HepG2 (cell line): ENCODE data around the gene CTNNBL1. TPM values are rescaled to one million over a fixed set of nuclear protein-coding genes. Genes with fewer than 3 reads are reported as not detected.
A peak's percentile ranks its signal among the peaks of the same experiment; 100 is the strongest.

Experiments
- DPF2 ChIP-seq: sonication (generic); formaldehyde crosslinking; IDR thresholded peaks from 2 replicates; pipeline ENCODE4 v1.4.0; 2020; ENCODE audit warnings: mild to moderate bottlenecking, low read depth, missing genetic modification reagents, borderline replicate concordance
- ELF4 ChIP-seq: sonication (generic); formaldehyde crosslinking; IDR thresholded peaks from 2 replicates; pipeline ENCODE4 v1.5.0; 2020; ENCODE audit warnings: missing genetic modification reagents, mild to moderate bottlenecking, moderate library complexity, borderline replicate concordance
- ISX ChIP-seq: sonication (generic); formaldehyde crosslinking; conservative IDR thresholded peaks from 2 replicates; pipeline ENCODE4 v1.5.0; 2020; ENCODE audit warnings: missing genetic modification reagents
- PPARG ChIP-seq: conservative IDR thresholded peaks from 2 replicates; pipeline ENCODE4 v1.6.1; 2016; ENCODE audit warnings: missing biosample characterization, missing genetic modification reagents
- RAD51 ChIP-seq: fragments of 450-650 bp; IDR thresholded peaks from 2 replicates; pipeline ENCODE4 v1.6.1; 2016; ENCODE audit warnings: borderline replicate concordance
- SIX1 ChIP-seq: sonication (generic); formaldehyde crosslinking; IDR thresholded peaks from 2 replicates; pipeline ENCODE4 v1.4.0; 2020; ENCODE audit warnings: missing genetic modification reagents, borderline replicate concordance
- TRAFD1 ChIP-seq: sonication (generic); formaldehyde crosslinking; IDR thresholded peaks from 2 replicates; pipeline ENCODE4 v1.5.1; 2020; ENCODE audit warnings: missing genetic modification reagents, mild to moderate bottlenecking, borderline replicate concordance
- ZFP90 ChIP-seq: sonication (generic); formaldehyde crosslinking; IDR thresholded peaks from 2 replicates; pipeline ENCODE4 v1.8.0; 2022; ENCODE audit warnings: missing genetic modification reagents, mild to moderate bottlenecking, inconsistent platforms, borderline replicate concordance
- ZNF225 ChIP-seq: sonication (generic); formaldehyde crosslinking; IDR thresholded peaks from 2 replicates; pipeline ENCODE4 v1.4.0; 2020; ENCODE audit warnings: mild to moderate bottlenecking, missing genetic modification reagents
- ZNF549 ChIP-seq: sonication (generic); formaldehyde crosslinking; IDR thresholded peaks from 2 replicates; pipeline ENCODE4 v1.5.0; 2020; ENCODE audit warnings: missing genetic modification reagents
- ZNF629 ChIP-seq: sonication (generic); formaldehyde crosslinking; conservative IDR thresholded peaks from 2 replicates; pipeline ENCODE4 v1.5.0; 2020; ENCODE audit warnings: missing genetic modification reagents
- ZNF782 ChIP-seq: sonication (generic); formaldehyde crosslinking; IDR thresholded peaks from 2 replicates; pipeline ENCODE4 v1.4.0; 2020; ENCODE audit warnings: missing genetic modification reagents, mild to moderate bottlenecking, borderline replicate concordance
- polyA plus RNA-seq, 8 experiments: library from polyadenylated mRNA; depleted of rRNA in 3 of 8; stranded (reverse) in 7 of 8; unstranded in 1 of 8; fragments of >200 nt; fragmentation: Illumina TruSeq in 4 of 8; extraction: Trizol in 4 of 8; gene quantifications; 2 replicates each; pipeline versions ENCODE4 v1.2.1 to v1.2.3, GENCODE V29; 2011 to 2016; ENCODE audit warnings: low read depth in 4 of 8, missing spikeins in 1 of 8, mixed read lengths in 1 of 8; ENCODE audit not compliant: insufficient read depth in 1 of 8
- total RNA-seq, 5 experiments: library from RNA; depleted of rRNA; stranded (reverse); fragments of >200 nt; fragmentation: Illumina TruSeq; extraction: Trizol; gene quantifications; 2 replicates each; pipeline ENCODE4 v1.2.3, GENCODE V29; 2016; ENCODE audit warnings: low read depth in 1 of 5
- TF ChIP-seq, protein P1 (sequence below), 2 experiments: sonication (generic) in 1 of 2; formaldehyde crosslinking in 1 of 2; IDR thresholded peaks; 2 replicates each; pipeline versions ENCODE4 v1.6.1 to v1.9.0; 2014 to 2022; ENCODE audit warnings: antibody characterized with exemption in 1 of 2, borderline replicate concordance in 1 of 2, inconsistent platforms in 1 of 2, low read depth in 1 of 2, missing genetic modification reagents in 1 of 2
- TF ChIP-seq, protein P2 (sequence below), 2 experiments: sonication (generic) in 1 of 2; formaldehyde crosslinking in 1 of 2; IDR thresholded peaks; 2 replicates each; pipeline versions ENCODE4 v1.4.0 to v1.6.1; 2016 to 2020; ENCODE audit warnings: borderline replicate concordance in 1 of 2, low read depth in 1 of 2, mild to moderate bottlenecking in 1 of 2, missing genetic modification reagents in 1 of 2

CTNNBL1 gene
- total and polyA plus RNA-seq, 2 of the 13 experiments (the other 11 are each of a cell fraction or from before 2014, with no cell fraction given), result 49.3 to 94.6 TPM

DNA sequence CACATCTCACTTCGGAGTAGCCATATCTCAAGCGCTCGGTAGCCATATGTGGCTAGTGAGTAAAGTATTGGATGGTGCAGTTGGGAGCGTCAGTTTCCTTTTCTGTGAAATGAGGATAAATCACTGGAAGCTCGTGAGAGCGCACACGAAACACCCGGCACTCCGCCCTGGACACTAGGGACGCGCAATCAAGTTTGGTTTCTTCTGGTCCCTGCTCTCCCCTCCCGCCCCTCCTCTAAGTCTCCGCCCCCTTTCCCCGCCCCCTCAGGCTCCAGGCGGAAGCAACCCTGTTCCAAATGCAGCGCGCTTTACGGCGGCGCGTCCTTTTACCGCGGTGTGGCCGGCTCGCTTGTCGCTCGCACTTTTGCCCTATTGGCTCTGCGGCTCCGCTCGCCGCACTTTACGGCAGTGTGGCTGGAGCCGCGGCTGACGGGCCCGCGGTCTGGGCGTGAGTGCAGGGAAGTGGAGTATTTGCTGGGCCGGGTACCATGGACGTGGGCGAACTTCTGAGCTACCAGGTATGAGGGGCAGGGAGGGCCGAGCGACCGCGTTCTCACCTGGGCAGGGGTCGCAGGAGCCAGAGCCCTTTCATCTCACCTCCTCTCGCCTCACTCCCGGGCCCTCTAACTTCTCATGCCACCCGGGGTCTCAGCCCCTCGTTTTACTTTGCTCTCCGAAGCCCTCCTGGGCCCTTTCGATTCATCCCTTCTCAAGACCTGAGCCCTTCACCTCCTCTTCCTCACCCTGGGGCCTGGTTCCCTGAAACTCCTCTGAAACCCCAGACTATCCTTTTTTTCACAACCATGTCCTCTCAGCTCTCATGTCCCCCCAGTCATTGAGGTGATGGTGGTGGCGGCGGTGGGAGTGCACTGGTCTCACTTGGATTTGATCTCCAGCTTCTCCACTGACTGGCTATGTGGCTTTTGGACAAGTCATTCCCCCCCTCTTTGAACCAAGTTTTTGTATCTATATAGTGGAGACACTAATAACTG, at the start of gene CTNNBL1 (continued):
- TF ChIP-seq, protein P1, sequence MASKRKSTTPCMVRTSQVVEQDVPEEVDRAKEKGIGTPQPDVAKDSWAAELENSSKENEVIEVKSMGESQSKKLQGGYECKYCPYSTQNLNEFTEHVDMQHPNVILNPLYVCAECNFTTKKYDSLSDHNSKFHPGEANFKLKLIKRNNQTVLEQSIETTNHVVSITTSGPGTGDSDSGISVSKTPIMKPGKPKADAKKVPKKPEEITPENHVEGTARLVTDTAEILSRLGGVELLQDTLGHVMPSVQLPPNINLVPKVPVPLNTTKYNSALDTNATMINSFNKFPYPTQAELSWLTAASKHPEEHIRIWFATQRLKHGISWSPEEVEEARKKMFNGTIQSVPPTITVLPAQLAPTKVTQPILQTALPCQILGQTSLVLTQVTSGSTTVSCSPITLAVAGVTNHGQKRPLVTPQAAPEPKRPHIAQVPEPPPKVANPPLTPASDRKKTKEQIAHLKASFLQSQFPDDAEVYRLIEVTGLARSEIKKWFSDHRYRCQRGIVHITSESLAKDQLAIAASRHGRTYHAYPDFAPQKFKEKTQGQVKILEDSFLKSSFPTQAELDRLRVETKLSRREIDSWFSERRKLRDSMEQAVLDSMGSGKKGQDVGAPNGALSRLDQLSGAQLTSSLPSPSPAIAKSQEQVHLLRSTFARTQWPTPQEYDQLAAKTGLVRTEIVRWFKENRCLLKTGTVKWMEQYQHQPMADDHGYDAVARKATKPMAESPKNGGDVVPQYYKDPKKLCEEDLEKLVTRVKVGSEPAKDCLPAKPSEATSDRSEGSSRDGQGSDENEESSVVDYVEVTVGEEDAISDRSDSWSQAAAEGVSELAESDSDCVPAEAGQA (IDR thresholded peaks at IDR 0.05; ENCODE audit: low read depth), result peak; percentile 81
- TF ChIP-seq, protein P1 (CRISPR knock-in tag; IDR thresholded peaks at IDR 0.05; ENCODE audit: borderline replicate concordance), result 0 out of 2 replicates have a peak, but pooled peaks have one; percentile 85
- TF ChIP-seq ISX (peak; percentile 71; the same call in 1 of the 2 replicates), SIX1 (CRISPR knock-in tag) (0 out of 2 replicates have a peak, but pooled peaks have one; percentile 39), ZFP90 (CRISPR knock-in tag) (peak; percentile 96), TRAFD1 (CRISPR knock-in tag) (peak; percentile 51; the same call in 1 of the 2 replicates), ZNF549 (CRISPR knock-in tag) (peak; percentile 41; the same call in 1 of the 2 replicates), RAD51 (no peak), DPF2 (CRISPR knock-in tag) (no peak), ZNF629 (peak; percentile 63), PPARG (CRISPR knock-in tag) (0 out of 2 replicates have a peak, but pooled peaks have one; percentile 53), ZNF225 (CRISPR knock-in tag) (peak; percentile 97), ELF4 (CRISPR knock-in tag) (peak; percentile 84; the same call in 1 of the 2 replicates), ZNF782 (CRISPR knock-in tag) (no peak; the same call in 1 of the 2 replicates)
- TF ChIP-seq, protein P2, sequence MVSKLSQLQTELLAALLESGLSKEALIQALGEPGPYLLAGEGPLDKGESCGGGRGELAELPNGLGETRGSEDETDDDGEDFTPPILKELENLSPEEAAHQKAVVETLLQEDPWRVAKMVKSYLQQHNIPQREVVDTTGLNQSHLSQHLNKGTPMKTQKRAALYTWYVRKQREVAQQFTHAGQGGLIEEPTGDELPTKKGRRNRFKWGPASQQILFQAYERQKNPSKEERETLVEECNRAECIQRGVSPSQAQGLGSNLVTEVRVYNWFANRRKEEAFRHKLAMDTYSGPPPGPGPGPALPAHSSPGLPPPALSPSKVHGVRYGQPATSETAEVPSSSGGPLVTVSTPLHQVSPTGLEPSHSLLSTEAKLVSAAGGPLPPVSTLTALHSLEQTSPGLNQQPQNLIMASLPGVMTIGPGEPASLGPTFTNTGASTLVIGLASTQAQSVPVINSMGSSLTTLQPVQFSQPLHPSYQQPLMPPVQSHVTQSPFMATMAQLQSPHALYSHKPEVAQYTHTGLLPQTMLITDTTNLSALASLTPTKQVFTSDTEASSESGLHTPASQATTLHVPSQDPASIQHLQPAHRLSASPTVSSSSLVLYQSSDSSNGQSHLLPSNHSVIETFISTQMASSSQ (IDR thresholded peaks at IDR 0.05; ENCODE audit: low read depth), result no peak
- TF ChIP-seq, protein P2 (CRISPR knock-in tag; IDR thresholded peaks at IDR 0.05; ENCODE audit: borderline replicate concordance), result peak; percentile 75; the same call in 1 of the 2 replicates
